Left ventricle myocardium inferior (tissue), 1 donor: ENCODE measurements around the gene NRL. TPM values are rescaled to one million over a fixed set of nuclear protein-coding genes. Genes with fewer than 3 reads are reported as not detected.

Source experiments
- DNase-seq: peaks from one replicate; pipeline ENCODE4 v3.0.0-alpha.2; 2020
- H3K27ac ChIP-seq: fragments of 200-600 bp; replicated peaks from 2 replicates; pipeline ENCODE4 v1.8.0; 2021
- H3K27me3 ChIP-seq: fragments of 200-600 bp; 2 replicates; pipeline ENCODE4 v1.8.0; 2021; ENCODE audit warnings: low read depth
- H3K36me3 ChIP-seq: fragments of 200-600 bp; 2 replicates; pipeline ENCODE4 v1.8.0; 2021
- H3K4me1 ChIP-seq: fragments of 200-600 bp; 2 replicates; pipeline ENCODE4 v1.8.0; 2021
- H3K4me3 ChIP-seq: fragments of 200-600 bp; 2 replicates; pipeline ENCODE4 v1.8.0; 2021; ENCODE audit warnings: mild to moderate bottlenecking, moderate library complexity
- H3K9me3 ChIP-seq: fragments of 200-600 bp; replicated peaks from 2 replicates; pipeline ENCODE4 v1.8.0; 2021
- CTCF ChIP-seq: fragments of 200-600 bp; IDR thresholded peaks from 2 replicates; pipeline ENCODE4 v1.8.0; 2021; ENCODE audit warnings: antibody characterized with exemption, mild to moderate bottlenecking, borderline replicate concordance
- intact Hi-C: fragments of 100-400 bp; cut with micrococcal nuclease; formaldehyde crosslinking; loops from one replicate; pipeline ENCODE4 v1.11.0; 2022
- total RNA-seq: library from RNA; stranded (reverse); fragmentation: NEBNext Ultra II Directional; extraction: Animal tissue kit (Norgen Biotek cat#: 25700); gene quantifications from one replicate; pipeline ENCODE4 v1.2.1, GENCODE V29; 2021
- donor health status: DM: no; HTN: yes; CAD: no; lungs with severe emphysema.

NRL gene
- total RNA-seq, 1 donor from 2014 or later = 1.5 TPM

GRCh38 chr14:24146978-24147760 lies 32.4 kb upstream of the NRL start, which contains the start of gene RNF31:
RNF31 (plus strand) TSS chr14:24147498; CDS start chr14:24147699, 201 bp downstream.
- intact Hi-C loops = no loop called here
- Histone ChIP-seq H3K9me3 (no peaks in the 10 kb centered on the region), H3K27ac (peak within 1 kb of the TSS; percentile 98), H3K4me1 (peaks cover 56% of the 10 kb centered on the region), H3K36me3 (peaks cover 51% of the 10 kb centered on the region), H3K27me3 (no peaks in the 10 kb centered on the region), H3K4me3 (peak within 1 kb of the TSS; percentile 99)
- no peak for TF ChIP-seq CTCF
- DNase-seq = peak; percentile 99

DNA sequence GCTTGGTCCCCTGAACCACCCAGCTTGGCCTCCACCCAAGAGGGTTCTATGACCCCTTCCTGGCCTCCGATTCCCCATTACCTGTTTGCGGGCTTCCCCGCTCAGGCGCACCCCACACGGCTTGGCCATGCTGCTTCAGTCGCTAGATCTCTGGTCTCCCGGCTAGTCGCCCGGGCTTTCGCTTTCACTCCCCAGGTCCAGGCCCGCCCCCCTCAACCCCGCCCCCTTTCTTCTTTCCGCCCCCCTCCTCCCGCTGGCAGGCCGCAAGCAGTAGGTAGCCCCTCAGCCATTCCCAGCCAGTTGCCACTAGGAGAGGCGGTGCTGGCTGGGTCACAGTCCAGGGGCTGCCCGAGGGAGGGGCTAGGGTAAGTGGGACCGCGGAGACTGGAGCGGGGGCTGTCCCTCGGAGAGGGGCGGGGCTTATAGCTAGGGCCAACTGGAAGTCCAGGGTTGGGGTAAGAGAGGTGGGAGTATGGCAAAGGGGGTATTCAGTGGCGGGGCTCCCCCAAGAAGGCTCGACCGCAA lies 31.8 kb upstream of the NRL start, which contains the start of gene PSME2:
Gene PSME2, minus strand, starts transcription at position 158 of the 525 bp plus-strand sequence. Its CDS starts 29 bp downstream, at position 129.
- no peak for TF ChIP-seq CTCF
- H3K4me1 ChIP-seq = peaks cover 61% of the 10 kb centered on the region
- no peaks in the 10 kb centered on the region for H3K27me3 ChIP-seq
- H3K9me3 ChIP-seq = no peaks in the 10 kb centered on the region
- DNase-seq = peak; percentile 93
- H3K4me3 ChIP-seq = peak within 1 kb of the TSS; percentile 99
- H3K36me3 ChIP-seq = peaks cover 45% of the 10 kb centered on the region
- intact Hi-C loops = no loop called here
- H3K27ac ChIP-seq = peak within 1 kb of the TSS; percentile 98

GRCh38 chr14:24145690-24146452 lies 31.1 kb upstream of the NRL start:
- no peak for DNase-seq
- peak overlapping the region; percentile 98 for H3K27ac ChIP-seq
- H3K9me3 ChIP-seq = no peaks in the 10 kb centered on the region
- intact Hi-C loops = no loop called here
- peak overlapping the region; percentile 99 for H3K4me3 ChIP-seq
- no peaks in the 10 kb centered on the region for H3K27me3 ChIP-seq
- peaks cover 66% of the 10 kb centered on the region for H3K4me1 ChIP-seq
- H3K36me3 ChIP-seq = peaks cover 38% of the 10 kb centered on the region
- TF ChIP-seq CTCF = no peak

- no peak for DNase-seq
- H3K4me3 ChIP-seq = peak overlapping the region; percentile 99
- no peaks in the 10 kb centered on the region for H3K27me3 ChIP-seq
- peak overlapping the region; percentile 98 for H3K27ac ChIP-seq
- peaks cover 72% of the 10 kb centered on the region for H3K4me1 ChIP-seq
- H3K36me3 ChIP-seq = peaks cover 32% of the 10 kb centered on the region
- no peak for TF ChIP-seq CTCF
- H3K9me3 ChIP-seq = no peaks in the 10 kb centered on the region
- intact Hi-C loops = no loop called here
Observed at GRCh38 chr14:24145219-24145618, 30.5 kb upstream of the NRL start.

DNA sequence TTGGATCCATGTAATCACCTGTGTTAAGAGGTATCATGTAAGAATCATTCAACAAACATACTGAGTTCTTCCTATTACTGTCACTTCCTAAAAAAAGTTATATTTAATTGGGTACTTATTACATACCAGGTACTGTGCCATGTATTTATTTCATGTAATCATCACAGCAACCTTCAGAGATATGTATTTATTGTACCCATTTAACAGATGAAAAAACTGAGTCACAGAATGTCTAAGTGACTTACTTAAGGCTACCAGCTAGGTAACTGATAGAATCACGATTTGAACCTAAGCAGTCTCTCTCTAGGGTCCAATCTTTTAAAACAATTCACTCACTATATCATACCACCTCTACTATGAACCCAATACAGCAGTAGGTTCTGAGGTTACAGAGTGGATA lies 29.7 kb upstream of the NRL start:
- no peaks in the 10 kb centered on the region for H3K9me3 ChIP-seq
- H3K4me1 ChIP-seq = peaks cover 72% of the 10 kb centered on the region
- intact Hi-C loops = no loop called here
- H3K27ac ChIP-seq = no peak overlapping the region
- TF ChIP-seq CTCF = no peak
- DNase-seq = no peak
- H3K27me3 ChIP-seq = no peaks in the 10 kb centered on the region
- no peak overlapping the region for H3K4me3 ChIP-seq
- peaks cover 29% of the 10 kb centered on the region for H3K36me3 ChIP-seq
